ENCODE data around the gene OR2D3. TPM values are rescaled to one million over a fixed set of nuclear protein-coding genes. Genes with fewer than 3 reads are reported as not detected.
A peak's percentile ranks its signal among the peaks of the same experiment; 100 is the strongest.
"Not testable (repeated sequence)": the region's sequence is repeated elsewhere in the genome, so short reads cannot be mapped to it uniquely, and the experiment has no call there.

The OR2D3 gene
- polyA plus RNA-seq, 2 of the 4 experiments (the other 2 are of a cell fraction) = not detected

GRCh38 chr11:6876914-6877313 lies 43.9 kb upstream of the OR2D3 start:
- no peak overlapping the region for H3K4me3 ChIP-seq
- ChIA-PET POLR2A (no interaction called here), CTCF (no interaction called here)
- H3K27ac ChIP-seq = no peak overlapping the region
- no peaks in the 10 kb centered on the region for H3K4me1 ChIP-seq
- no peaks in the 10 kb centered on the region for H3K9me3 ChIP-seq
- 2% methylated on average over 3 of the region's 3 CpGs for WGBS (ENCODE audit: missing lambda C conversion rate)
- no peak for TF ChIP-seq CHD4 (IDR thresholded peaks at IDR 0.05; ENCODE audit: borderline replicate concordance)
- TF ChIP-seq MAZ (IDR thresholded peaks at IDR 0.05; ENCODE audit: borderline replicate concordance, low read depth, low read length) = no peak
- TF ChIP-seq CBX2 (IDR thresholded peaks at IDR 0.05; ENCODE audit: borderline replicate concordance, low read depth) = no peak
- TF ChIP-seq HDAC2 (IDR thresholded peaks at IDR 0.05) = no peak
- TF ChIP-seq HEYL (CRISPR knock-in tag; IDR thresholded peaks at IDR 0.05) = no peak
- no peak for TF ChIP-seq EHMT2 (IDR thresholded peaks at IDR 0.05; ENCODE audit: low read depth)
- no peak for TF ChIP-seq NPAS2 (CRISPR knock-in tag; IDR thresholded peaks at IDR 0.05; ENCODE audit: borderline replicate concordance)
- TF ChIP-seq SREBF2 (IDR thresholded peaks at IDR 0.05) = no peak
- no peak for TF ChIP-seq USF2 (IDR thresholded peaks at IDR 0.05)
- TF ChIP-seq CBX8 (IDR thresholded peaks at IDR 0.05) = no peak
- no peak for TF ChIP-seq CTCF (IDR thresholded peaks at IDR 0.05)
- TF ChIP-seq PHF8 (IDR thresholded peaks at IDR 0.05; ENCODE audit: borderline replicate concordance, low read depth) = no peak
- TF ChIP-seq RAD21 (conservative IDR thresholded peaks at IDR 0.05 in 1 of 2, IDR thresholded peaks at IDR 0.05 in 1 of 2) = no peak
- H3K4me2 ChIP-seq = no peak overlapping the region
- ATAC-seq = no peak
- FAIRE-seq = no peak
- no peak for DNase-seq (ENCODE audit: low read depth in 1 of 2, low spot score in 1 of 2)

GRCh38 chr11:6882751-6883150 lies 38.1 kb upstream of the OR2D3 start:
- no peak overlapping the region for H3K4me3 ChIP-seq
- no peaks in the 10 kb centered on the region for H3K4me1 ChIP-seq
- DNase-seq (ENCODE audit: low read depth in 1 of 2, low spot score in 1 of 2) = no peak
- no peak overlapping the region for H3K27ac ChIP-seq
- no peaks in the 10 kb centered on the region for H3K9me3 ChIP-seq
- ChIA-PET CTCF (no interaction called here), POLR2A (no interaction called here)
- TF ChIP-seq MAFK (IDR thresholded peaks at IDR 0.05; ENCODE audit: partially characterized antibody) (peak; percentile 86), CTCF (IDR thresholded peaks at IDR 0.05) (no peak)
- FAIRE-seq = no peak
- ATAC-seq = no peak
- H3K4me2 ChIP-seq = no peak overlapping the region

GRCh38 chr11:6887711-6888110 lies 33.1 kb upstream of the OR2D3 start:
- H3K9me3 ChIP-seq; H3K4me1 ChIP-seq; H3K4me2 ChIP-seq; POLR2A ChIA-PET; FAIRE-seq; DNase-seq (ENCODE audit: low read depth in 1 of 2, low spot score in 1 of 2); H3K27ac ChIP-seq; H3K4me3 ChIP-seq; CTCF ChIA-PET; ATAC-seq: not testable (repeated sequence)
- 25% methylated on average over 5 of the region's 5 CpGs for WGBS (ENCODE audit: missing lambda C conversion rate)

- H3K4me1 ChIP-seq = no peaks in the 10 kb centered on the region
- ChIA-PET POLR2A (no interaction called here), CTCF (no interaction called here)
- H3K27ac ChIP-seq = no peak overlapping the region
- TF ChIP-seq RARB (CRISPR knock-in tag; IDR thresholded peaks at IDR 0.05) = no peak
- no peak for TF ChIP-seq POLR2A (IDR thresholded peaks at IDR 0.05; ENCODE audit: low read length)
- no peak for TF ChIP-seq EHMT2 (IDR thresholded peaks at IDR 0.05; ENCODE audit: low read depth)
- no peak for TF ChIP-seq GATA3 (IDR thresholded peaks at IDR 0.05; ENCODE audit: borderline replicate concordance)
- no peak for TF ChIP-seq HDAC2 (IDR thresholded peaks at IDR 0.05)
- no peak for TF ChIP-seq E2F6 (IDR thresholded peaks at IDR 0.05; ENCODE audit: borderline replicate concordance, low read depth)
- TF ChIP-seq RFX5 (IDR thresholded peaks at IDR 0.05) = no peak
- no peak for TF ChIP-seq CHD2 (IDR thresholded peaks at IDR 0.05; ENCODE audit: low read length, partially characterized antibody)
- no peak for TF ChIP-seq ZSCAN20 (CRISPR knock-in tag; IDR thresholded peaks at IDR 0.05)
- no peak for TF ChIP-seq SMC3 (IDR thresholded peaks at IDR 0.05)
- TF ChIP-seq EHF (CRISPR knock-in tag; IDR thresholded peaks at IDR 0.05) = no peak
- TF ChIP-seq RCOR1 (IDR thresholded peaks at IDR 0.05; ENCODE audit: low read depth, low read length) = no peak
- H3K4me3 ChIP-seq = no peak overlapping the region
- DNase-seq (ENCODE audit: low read depth in 1 of 2, low spot score in 1 of 2) (no peak), FAIRE-seq (no peak), ATAC-seq (no peak)
- H3K9me3 ChIP-seq = no peaks in the 10 kb centered on the region
- 18% methylated on average over 4 of the region's 4 CpGs for WGBS (ENCODE audit: missing lambda C conversion rate)
- no peak overlapping the region for H3K4me2 ChIP-seq
Measured at GRCh38 chr11:6888830-6889229, 32.0 kb upstream of the OR2D3 start.

Measured in A549 (cell line).